ENCODE data around the gene EFEMP2.

The EFEMP2 gene

GRCh38 chr11:65865550-65866172 is 6.9 kb downstream of the EFEMP2 start:
- DNase-seq (ENCODE audit: extremely low spot score), result no peak
- TF ChIP-seq FOXA1 (IDR thresholded peaks at IDR 0.05) (no peak), NFRKB (IDR thresholded peaks at IDR 0.05) (no peak), PKNOX1 (IDR thresholded peaks at IDR 0.05) (no peak), ELF4 (IDR thresholded peaks at IDR 0.05) (no peak), TARDBP (IDR thresholded peaks at IDR 0.05) (no peak), SP1 (IDR thresholded peaks at IDR 0.05) (no peak), SUZ12 (IDR thresholded peaks at IDR 0.05) (no peak), FOXM1 (IDR thresholded peaks at IDR 0.05; ENCODE audit: borderline replicate concordance) (no peak), LEF1 (IDR thresholded peaks at IDR 0.05; ENCODE audit: borderline replicate concordance) (no peak), FOXK2 (IDR thresholded peaks at IDR 0.05) (no peak), ARNT (IDR thresholded peaks at IDR 0.05) (no peak), L3MBTL2 (conservative IDR thresholded peaks at IDR 0.05) (no peak), HDGF (IDR thresholded peaks at IDR 0.05; ENCODE audit: borderline replicate concordance) (no peak), ZNF384 (IDR thresholded peaks at IDR 0.05) (no peak), CTBP1 (IDR thresholded peaks at IDR 0.05; ENCODE audit: borderline replicate concordance) (no peak), BHLHE40 (IDR thresholded peaks at IDR 0.05; ENCODE audit: borderline replicate concordance) (no peak)
- POLR2A ChIA-PET, result interaction anchor here (0.9 to 17.2 kb wide), 2 partner anchors 14 to 23 kb away, joined by 3 to 289 read pairs; partner anchors contain the start of genes CCDC85B and FIBP
- CTCF ChIA-PET, result interaction anchor here (1.5 kb wide), 1 partner anchor 85 kb away, joined by 3 read pairs; the partner anchor contains the start of gene AP5B1

GRCh38 chr11:65864706-65865471 is 7.7 kb downstream of the EFEMP2 start:
- no peak for DNase-seq (ENCODE audit: extremely low spot score)
- ChIA-PET POLR2A (interaction anchor here (17.2 kb wide), 1 partner anchor 24 kb away, joined by 289 read pairs; the partner anchor contains the start of genes CCDC85B and FIBP), CTCF (no interaction called here)
- no peak for TF ChIP-seq HDGF (IDR thresholded peaks at IDR 0.05; ENCODE audit: borderline replicate concordance)
- no peak for TF ChIP-seq LEF1 (IDR thresholded peaks at IDR 0.05; ENCODE audit: borderline replicate concordance)
- TF ChIP-seq SUZ12 (IDR thresholded peaks at IDR 0.05), result no peak
- no peak for TF ChIP-seq L3MBTL2 (conservative IDR thresholded peaks at IDR 0.05)
- no peak for TF ChIP-seq NFRKB (IDR thresholded peaks at IDR 0.05)
- TF ChIP-seq FOXA1 (IDR thresholded peaks at IDR 0.05), result no peak
- TF ChIP-seq ELF4 (IDR thresholded peaks at IDR 0.05), result no peak
- TF ChIP-seq CTBP1 (IDR thresholded peaks at IDR 0.05; ENCODE audit: borderline replicate concordance), result no peak
- TF ChIP-seq BHLHE40 (IDR thresholded peaks at IDR 0.05; ENCODE audit: borderline replicate concordance), result no peak
- no peak for TF ChIP-seq FOXM1 (IDR thresholded peaks at IDR 0.05; ENCODE audit: borderline replicate concordance)

GRCh38 chr11:65863889-65864705 is 8.5 kb downstream of the EFEMP2 start:
- TF ChIP-seq SP1 (IDR thresholded peaks at IDR 0.05) (no peak), L3MBTL2 (conservative IDR thresholded peaks at IDR 0.05) (no peak), NFRKB (IDR thresholded peaks at IDR 0.05) (no peak)
- ChIA-PET CTCF (interaction anchor here (1.2 kb wide), 1 partner anchor 24 kb away, joined by 3 read pairs; the partner anchor contains the start of gene FIBP), POLR2A (interaction anchor here (17.2 kb wide), 1 partner anchor 25 kb away, joined by 289 read pairs; the partner anchor contains the start of genes CCDC85B and FIBP)
- DNase-seq (ENCODE audit: extremely low spot score), result no peak

- POLR2A ChIA-PET, result interaction anchor here (17.2 kb wide), 1 partner anchor 26 kb away, joined by 289 read pairs; the partner anchor contains the start of genes CCDC85B and FIBP
- DNase-seq (ENCODE audit: extremely low spot score), result no peak
- TF ChIP-seq LEF1 (IDR thresholded peaks at IDR 0.05; ENCODE audit: borderline replicate concordance), result no peak
- no peak for TF ChIP-seq PKNOX1 (IDR thresholded peaks at IDR 0.05)
- no peak for TF ChIP-seq HDGF (IDR thresholded peaks at IDR 0.05; ENCODE audit: borderline replicate concordance)
- no peak for TF ChIP-seq ARNT (IDR thresholded peaks at IDR 0.05)
- TF ChIP-seq CTBP1 (IDR thresholded peaks at IDR 0.05; ENCODE audit: borderline replicate concordance), result no peak
- no peak for TF ChIP-seq ZNF384 (IDR thresholded peaks at IDR 0.05)
- CTCF ChIA-PET, result interaction anchor here (1.2 kb wide), 1 partner anchor 25 kb away, joined by 3 read pairs; the partner anchor contains the start of gene FIBP
Observed at GRCh38 chr11:65862941-65863888, 9.4 kb downstream of the EFEMP2 start.

DNA sequence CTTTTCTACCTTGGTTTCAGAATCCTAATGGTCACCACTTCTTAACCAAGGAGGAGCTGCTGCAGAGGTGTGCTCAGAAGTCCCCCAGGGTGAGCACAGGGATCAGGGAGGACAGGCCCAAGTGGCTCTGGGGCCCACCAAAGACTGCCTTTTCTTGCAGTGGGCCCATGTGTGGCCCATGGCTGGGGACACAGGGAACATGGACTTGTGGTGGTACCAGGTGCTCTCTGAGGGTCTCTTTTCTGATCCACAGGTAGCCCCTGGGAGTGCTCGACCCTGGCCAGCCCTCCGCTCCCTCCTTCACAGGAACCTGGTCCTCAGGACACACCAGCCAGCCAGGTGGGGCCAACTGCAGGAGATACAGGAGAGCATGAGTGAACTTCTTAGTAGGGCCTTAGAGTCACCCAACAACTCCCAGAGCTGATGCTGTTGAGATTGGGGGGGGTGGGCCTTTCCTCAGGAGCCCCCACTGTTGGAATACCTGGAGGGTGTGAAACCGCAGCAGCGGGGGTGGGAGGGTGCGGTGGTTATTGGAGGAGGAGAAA is 10.3 kb downstream of the EFEMP2 start:
- POLR2A ChIA-PET, result interaction anchor here (3.4 to 17.2 kb wide), 3 partner anchors 8 to 142 kb away, joined by 23 to 289 read pairs (median 97); partner anchors contain the start of genes CCDC85B, FIBP and RNASEH2C
- CTCF ChIA-PET, result no interaction called here
- TF ChIP-seq PKNOX1 (IDR thresholded peaks at IDR 0.05), result no peak
- TF ChIP-seq FOXM1 (IDR thresholded peaks at IDR 0.05; ENCODE audit: borderline replicate concordance), result no peak
- TF ChIP-seq BHLHE40 (IDR thresholded peaks at IDR 0.05; ENCODE audit: borderline replicate concordance), result no peak
- TF ChIP-seq SP1 (IDR thresholded peaks at IDR 0.05), result no peak
- TF ChIP-seq FOXK2 (IDR thresholded peaks at IDR 0.05), result no peak
- no peak for TF ChIP-seq CTBP1 (IDR thresholded peaks at IDR 0.05; ENCODE audit: borderline replicate concordance)
- no peak for TF ChIP-seq NFRKB (IDR thresholded peaks at IDR 0.05)
- no peak for TF ChIP-seq TARDBP (IDR thresholded peaks at IDR 0.05)
- no peak for TF ChIP-seq ZNF384 (IDR thresholded peaks at IDR 0.05)
- no peak for TF ChIP-seq LEF1 (IDR thresholded peaks at IDR 0.05; ENCODE audit: borderline replicate concordance)
- no peak for TF ChIP-seq SUZ12 (IDR thresholded peaks at IDR 0.05)
- TF ChIP-seq ARNT (IDR thresholded peaks at IDR 0.05), result no peak
- no peak for TF ChIP-seq ELF4 (IDR thresholded peaks at IDR 0.05)
- TF ChIP-seq FOXA1 (IDR thresholded peaks at IDR 0.05), result no peak
- no peak for TF ChIP-seq HDGF (IDR thresholded peaks at IDR 0.05; ENCODE audit: borderline replicate concordance)
- no peak for DNase-seq (ENCODE audit: extremely low spot score)

Measured in HEK293T (cell line).